HG03439 (cell line): ENCODE results near the gene COASY.

Experiments used
- ATAC-seq: cut with Tn5 transposase; IDR thresholded peaks from one replicate; pipeline ENCODE4 v1.9.1; 2021; ENCODE audit warnings: mild to moderate bottlenecking, moderate library complexity; ENCODE audit not compliant: unreplicated experiment

The COASY gene

GRCh38 chr17:42609814-42610801, 48.2 kb downstream of the COASY start:
- ATAC-seq = peak; percentile 15

- ATAC-seq = no peak
These were observed 50.1 kb downstream of the COASY start for GRCh38 chr17:42612013-42612412.

- ATAC-seq = no peak
These were observed 51.8 kb downstream of the COASY start for GRCh38 chr17:42613699-42614295.
